Urinary bladder (tissue), 4 donors: ENCODE results near the gene NPRL2. TPM values are rescaled to one million over a fixed set of nuclear protein-coding genes. Genes with fewer than 3 reads are reported as not detected.

Experiments used
- DNase-seq: peaks from one replicate; pipeline ENCODE4 v3.0.0-alpha.2; 2015; ENCODE audit errors: extremely low spot score
- H3K27ac ChIP-seq: one replicate; pipeline ENCODE4 v1.5.1; 2013; ENCODE audit warnings: low read depth, mild to moderate bottlenecking, moderate library complexity
- H3K36me3 ChIP-seq: one replicate; pipeline ENCODE4 v1.6.1; 2013; ENCODE audit warnings: mild to moderate bottlenecking, moderate library complexity; ENCODE audit not compliant: insufficient read depth
- H3K4me1 ChIP-seq: one replicate; pipeline ENCODE4 v1.6.1; 2013; ENCODE audit warnings: mild to moderate bottlenecking, moderate library complexity; ENCODE audit not compliant: insufficient read depth
- H3K4me3 ChIP-seq: one replicate; pipeline ENCODE4 v1.5.1; 2013; ENCODE audit warnings: low read depth, low read length
- WGBS: extraction: QIAGEN DNeasy Blood & Tissue Kit; methylation state at CpG from one replicate; pipeline ENCODE4 v1.1.7; 2013; 5-methylcytosine and 5-hydroxymethylcytosine counted together
- polyA plus RNA-seq: library from polyadenylated mRNA; stranded (reverse); fragments of 200-250 nt; gene quantifications from one replicate; pipeline ENCODE4 v1.2.3, GENCODE V29; 2013
- total RNA-seq: library from RNA; depleted of rRNA; stranded (reverse); fragments of >200 nt; gene quantifications from one replicate; pipeline ENCODE4 v1.2.3, GENCODE V29; 2014
- donor health status: healthy with polysubstance abuse.
- donor health status: healthy.

Gene NPRL2
- total and polyA plus RNA-seq, 2 donors, result 17.0 to 17.3 TPM

DNA sequence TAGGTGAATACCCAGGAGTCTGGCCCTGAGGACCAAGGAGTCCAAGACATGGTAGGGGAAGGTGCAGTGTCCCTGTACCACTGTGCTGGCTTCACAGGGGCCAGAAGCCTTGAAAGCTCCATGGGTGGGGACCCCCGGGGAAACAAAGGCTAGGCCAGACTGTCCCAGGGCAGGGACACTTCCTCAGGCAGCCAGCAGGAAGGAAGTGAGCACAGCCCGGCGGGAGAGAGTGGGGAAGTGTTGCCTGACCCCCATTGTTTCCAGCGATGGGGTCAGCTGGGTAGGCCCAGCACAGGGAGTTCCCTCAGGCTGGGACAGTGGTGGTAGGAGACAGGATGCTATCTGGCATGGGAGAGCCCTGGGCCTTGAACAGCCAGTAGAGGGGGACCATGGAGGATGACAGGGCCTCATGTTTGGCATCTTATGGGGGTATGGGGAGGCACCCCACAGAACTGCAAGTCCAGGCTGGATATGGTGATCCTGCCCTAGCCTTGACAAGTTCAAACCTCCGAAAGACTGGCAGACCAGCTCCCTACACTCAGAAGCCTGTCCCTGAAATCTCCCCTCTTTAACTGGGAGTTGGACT is 26.9 kb downstream of the NPRL2 start:
- no peak overlapping the region for H3K4me3 ChIP-seq
- DNase-seq, result no peak
- no peak overlapping the region for H3K27ac ChIP-seq
- no peaks in the 10 kb centered on the region for H3K36me3 ChIP-seq
- WGBS, result 72% methylated on average over 5 of the region's 5 CpGs
- H3K4me1 ChIP-seq, result peaks cover 3% of the 10 kb centered on the region

GRCh38 chr3:50323092-50323600 is 27.4 kb downstream of the NPRL2 start:
- no peak for DNase-seq
- Histone ChIP-seq H3K36me3 (no peaks in the 10 kb centered on the region), H3K4me3 (no peak overlapping the region), H3K27ac (no peak overlapping the region), H3K4me1 (peaks cover 3% of the 10 kb centered on the region)
- 43% methylated on average over 4 of the region's 4 CpGs for WGBS

DNA sequence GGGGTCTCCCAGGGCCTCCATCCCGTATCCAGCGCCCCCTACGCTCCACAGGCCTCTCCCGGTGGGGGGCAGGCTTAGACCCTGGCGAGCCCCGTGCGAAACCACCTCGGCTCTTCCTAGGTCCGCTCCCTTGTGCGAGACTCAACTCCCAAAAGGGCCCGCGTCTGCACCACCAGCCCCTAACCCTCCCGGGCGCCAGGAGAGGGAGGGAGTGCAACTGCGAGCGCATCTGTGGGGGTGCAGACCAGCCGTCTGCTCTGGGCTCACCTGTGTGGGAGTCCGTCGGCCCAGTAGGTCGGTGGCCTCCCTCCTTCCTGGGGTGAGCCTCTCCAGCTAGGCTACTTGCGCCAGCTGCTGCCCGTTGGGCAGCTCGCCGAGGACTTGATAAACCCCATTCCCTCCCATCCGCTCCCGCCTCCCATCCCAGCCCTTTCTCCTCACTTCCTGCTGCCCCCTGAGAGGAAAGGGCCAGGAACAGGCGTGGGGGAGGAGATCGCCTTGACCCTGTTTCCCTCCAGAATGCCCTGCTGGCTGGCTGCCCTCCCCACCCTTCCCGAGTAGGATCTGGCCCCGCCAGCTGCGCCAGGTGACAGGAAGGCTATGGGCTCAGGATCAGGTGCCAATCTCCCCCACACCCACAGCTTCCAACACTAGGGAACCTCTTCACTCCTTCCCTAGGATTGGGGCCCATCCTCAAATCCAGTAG is 28.0 kb downstream of the NPRL2 start, which contains the start of gene HYAL2:
Gene HYAL2, minus strand, starts transcription at position 360 of the 706 bp plus-strand sequence. CDS start 2,256 bp downstream, outside the sequence.
- WGBS, result 32% methylated on average over 31 of the region's 31 CpGs
- peak within 1 kb of the TSS; percentile 90 for H3K27ac ChIP-seq
- DNase-seq, result no peak
- H3K36me3 ChIP-seq, result no peaks in the 10 kb centered on the region
- peaks cover 3% of the 10 kb centered on the region for H3K4me1 ChIP-seq
- peak within 1 kb of the TSS; percentile 58 for H3K4me3 ChIP-seq

DNA sequence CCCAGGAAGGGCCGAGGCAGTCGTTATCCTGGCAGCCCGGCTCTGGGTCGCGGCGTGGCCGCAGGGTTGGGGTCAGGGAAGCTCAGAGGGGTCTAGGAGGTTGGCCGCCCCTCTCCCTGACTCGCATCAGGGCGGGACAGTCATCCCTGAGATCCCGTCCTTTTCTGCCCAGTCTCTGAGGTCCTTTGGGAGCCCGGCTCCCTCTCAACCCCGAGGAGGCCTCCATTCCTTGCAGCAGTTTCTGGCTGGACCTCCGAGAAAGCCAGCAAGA is 28.5 kb downstream of the NPRL2 start:
- Histone ChIP-seq H3K36me3 (no peaks in the 10 kb centered on the region), H3K4me3 (peak overlapping the region; percentile 58), H3K4me1 (no peaks in the 10 kb centered on the region), H3K27ac (peak overlapping the region; percentile 0)
- 10% methylated on average over 14 of the region's 14 CpGs for WGBS
- no peak for DNase-seq

GRCh38 chr3:50321336-50322114 is 29.1 kb downstream of the NPRL2 start:
- no peaks in the 10 kb centered on the region for H3K36me3 ChIP-seq
- no peaks in the 10 kb centered on the region for H3K4me1 ChIP-seq
- H3K4me3 ChIP-seq, result peak overlapping the region; percentile 58
- 1% methylated on average over 58 of the region's 59 CpGs for WGBS
- H3K27ac ChIP-seq, result peak overlapping the region; percentile 90
- DNase-seq, result peak; percentile 80

DNA sequence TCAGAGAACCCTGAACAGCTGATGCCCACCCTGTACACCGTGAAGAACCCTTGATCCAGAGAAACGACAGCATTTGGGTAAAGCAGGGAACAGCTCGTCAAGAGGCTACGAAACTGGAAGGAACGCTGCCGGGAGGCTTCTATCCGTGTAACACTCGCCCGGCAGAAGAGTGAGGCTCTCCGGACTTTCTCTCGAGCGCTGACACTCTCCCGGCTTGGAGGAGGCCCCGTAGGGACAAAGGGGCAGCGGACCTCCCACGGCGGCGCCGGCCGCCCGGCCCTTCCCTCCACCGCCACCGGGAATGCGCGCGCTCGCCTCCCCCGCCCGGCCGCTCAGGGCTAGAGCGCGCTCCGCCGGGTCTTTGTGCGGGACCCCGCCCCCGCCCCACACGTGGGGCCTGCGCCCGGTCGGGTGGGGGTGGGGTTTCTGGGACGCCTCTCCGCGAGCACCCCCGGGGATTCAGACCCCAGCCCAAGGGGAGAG is 29.7 kb downstream of the NPRL2 start:
- H3K4me1 ChIP-seq, result no peaks in the 10 kb centered on the region

GRCh38 chr3:50319894-50320625 is 30.5 kb downstream of the NPRL2 start:
- no peak for DNase-seq
- no peak overlapping the region for H3K27ac ChIP-seq
- H3K36me3 ChIP-seq, result no peaks in the 10 kb centered on the region
- H3K4me1 ChIP-seq, result no peaks in the 10 kb centered on the region
- peak overlapping the region; percentile 58 for H3K4me3 ChIP-seq
- 78% methylated on average over 29 of the region's 29 CpGs for WGBS

More for the DNA sequence above, 29.7 kb downstream of the NPRL2 start:
- DNase-seq, result no peak
- WGBS, result under 1% methylated on average over 45 of the region's 45 CpGs
- Histone ChIP-seq H3K36me3 (no peaks in the 10 kb centered on the region), H3K27ac (peak overlapping the region; percentile 90), H3K4me3 (peak overlapping the region; percentile 58)

DNA sequence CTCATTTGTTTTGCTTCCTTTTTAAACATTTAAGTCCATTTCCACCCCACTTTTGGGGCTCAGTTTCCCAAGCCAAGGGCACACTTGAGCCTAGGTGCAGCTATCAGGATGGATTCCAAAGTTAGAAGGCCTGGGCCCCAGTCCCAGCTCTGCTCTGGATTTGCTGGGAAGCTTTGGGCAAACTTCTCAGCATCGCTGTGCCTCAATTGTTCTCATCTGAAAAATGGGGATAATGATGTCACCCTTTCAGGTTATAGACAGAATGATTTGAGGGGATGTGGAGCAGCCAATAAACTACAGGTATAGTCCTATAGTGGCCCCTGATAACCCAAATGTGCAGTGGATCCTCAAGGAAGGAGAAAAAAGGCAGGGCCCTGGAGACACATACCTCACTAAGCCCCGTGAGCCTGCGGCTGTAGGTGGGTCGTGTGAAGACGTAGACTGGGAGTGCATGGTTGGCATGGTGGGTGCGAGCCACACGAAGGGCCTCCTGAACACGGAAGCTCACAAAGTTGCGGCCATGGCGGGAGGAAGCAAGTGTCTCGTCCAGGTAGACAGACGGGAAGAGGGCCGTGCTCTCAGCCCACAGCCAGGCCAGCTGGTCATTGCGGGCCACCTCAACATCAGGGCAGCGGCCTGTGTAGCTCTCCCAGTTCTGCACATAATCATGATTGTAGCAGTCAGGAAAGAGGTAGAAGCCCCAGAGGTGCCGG is 31.2 kb downstream of the NPRL2 start:
- Histone ChIP-seq H3K4me3 (no peak overlapping the region), H3K36me3 (no peaks in the 10 kb centered on the region), H3K4me1 (no peaks in the 10 kb centered on the region), H3K27ac (no peak overlapping the region)
- no peak for DNase-seq
- 86% methylated on average over 16 of the region's 16 CpGs for WGBS

DNA sequence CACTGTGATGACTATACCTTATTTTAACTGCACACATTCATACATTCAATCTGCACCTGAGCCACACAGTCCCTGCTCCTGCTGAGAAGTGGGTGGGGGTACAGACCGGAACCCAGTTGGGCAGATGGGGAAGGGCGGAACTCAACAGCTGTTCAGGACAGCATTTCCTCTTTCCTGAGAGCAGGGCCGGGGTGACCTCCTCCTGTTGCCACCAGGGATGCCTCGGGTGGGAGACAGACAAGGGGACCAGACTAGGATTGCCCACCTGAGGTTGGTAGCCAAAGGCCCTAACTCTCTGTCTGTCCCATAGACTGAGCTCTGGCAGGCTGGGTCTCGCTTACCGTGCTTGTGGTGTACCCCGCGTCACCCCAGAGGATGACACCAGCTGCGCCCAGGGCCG is 32.0 kb downstream of the NPRL2 start:
- H3K4me1 ChIP-seq, result no peaks in the 10 kb centered on the region
- DNase-seq, result no peak
- no peak overlapping the region for H3K27ac ChIP-seq

GRCh38 chr3:50318163-50318562 is 32.4 kb downstream of the NPRL2 start:
- Histone ChIP-seq H3K27ac (no peak overlapping the region), H3K36me3 (no peaks in the 10 kb centered on the region), H3K4me3 (no peak overlapping the region), H3K4me1 (no peaks in the 10 kb centered on the region)
- WGBS, result 88% methylated on average over 11 of the region's 11 CpGs
- no peak for DNase-seq

More for the DNA sequence above, 32.0 kb downstream of the NPRL2 start:
- H3K36me3 ChIP-seq, result no peaks in the 10 kb centered on the region
- H3K4me3 ChIP-seq, result no peak overlapping the region
- WGBS, result 79% methylated on average over 10 of the region's 10 CpGs

DNA sequence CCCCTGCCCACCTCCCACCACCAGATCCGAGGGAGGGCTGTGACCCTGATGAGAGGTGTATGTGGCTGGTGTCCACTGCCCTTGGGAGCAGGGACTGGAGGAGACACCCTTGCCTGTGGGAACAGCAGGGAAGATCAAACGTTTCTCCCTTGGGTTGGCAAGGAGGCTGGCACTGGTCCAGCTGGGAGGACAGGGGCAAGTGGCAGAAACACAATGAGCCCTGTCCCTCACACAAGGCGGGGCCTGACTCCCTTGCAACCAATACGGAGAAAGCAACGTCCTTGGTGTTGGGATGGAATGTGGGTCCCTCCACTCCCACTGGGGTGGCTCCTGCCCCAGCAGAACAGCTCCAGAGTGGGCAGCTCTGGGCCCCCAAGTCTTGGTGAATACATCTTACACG is 33.3 kb downstream of the NPRL2 start:
- H3K27ac ChIP-seq, result peak overlapping the region; percentile 76
- H3K4me3 ChIP-seq, result no peak overlapping the region
- DNase-seq, result no peak
- no peaks in the 10 kb centered on the region for H3K4me1 ChIP-seq
- H3K36me3 ChIP-seq, result no peaks in the 10 kb centered on the region
- WGBS, result 58% methylated on average over 6 of the region's 6 CpGs

DNA sequence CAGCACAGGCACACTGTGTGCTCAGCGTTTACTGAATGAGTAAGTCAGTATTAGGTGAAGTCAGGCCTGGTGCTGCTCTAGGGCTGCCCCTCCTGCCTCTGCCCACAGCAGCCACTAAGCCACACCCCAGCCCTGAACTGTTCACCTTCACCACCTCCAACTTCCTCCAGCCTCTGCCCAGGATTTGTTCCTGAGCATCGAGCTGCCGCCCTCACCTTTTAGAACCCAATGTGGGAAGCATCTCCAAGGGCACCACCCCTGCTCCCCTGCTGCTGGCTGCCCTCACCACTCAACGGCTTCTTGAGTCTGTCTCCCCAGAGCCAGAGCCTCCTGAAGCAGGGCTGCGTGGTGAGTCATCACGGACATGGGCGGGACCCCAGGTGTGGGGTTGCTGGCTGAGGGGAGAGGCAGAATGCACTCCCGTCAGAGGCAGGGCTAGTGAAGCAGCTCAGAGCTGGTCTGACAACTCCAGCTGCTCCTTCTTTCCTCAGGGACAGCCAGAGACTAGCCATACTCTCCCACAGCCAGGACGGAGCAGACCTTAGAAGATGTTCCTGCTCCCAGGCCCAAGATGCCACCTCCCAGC is 33.8 kb downstream of the NPRL2 start:
- Histone ChIP-seq H3K4me1 (no peaks in the 10 kb centered on the region), H3K4me3 (no peak overlapping the region), H3K36me3 (no peaks in the 10 kb centered on the region), H3K27ac (peak overlapping the region; percentile 76)
- 69% methylated on average over 9 of the region's 9 CpGs for WGBS
- peak; percentile 62 for DNase-seq
